Fibroblast of skin of right quadriceps (primary cell): ENCODE data around the gene SLC1A2.
A peak's percentile ranks its signal among the peaks of the same experiment; 100 is the strongest.

ENCODE experiments used
- DNase-seq: peaks from one replicate; pipeline ENCODE4 v3.0.0-alpha.2; 2013

Gene SLC1A2

DNA sequence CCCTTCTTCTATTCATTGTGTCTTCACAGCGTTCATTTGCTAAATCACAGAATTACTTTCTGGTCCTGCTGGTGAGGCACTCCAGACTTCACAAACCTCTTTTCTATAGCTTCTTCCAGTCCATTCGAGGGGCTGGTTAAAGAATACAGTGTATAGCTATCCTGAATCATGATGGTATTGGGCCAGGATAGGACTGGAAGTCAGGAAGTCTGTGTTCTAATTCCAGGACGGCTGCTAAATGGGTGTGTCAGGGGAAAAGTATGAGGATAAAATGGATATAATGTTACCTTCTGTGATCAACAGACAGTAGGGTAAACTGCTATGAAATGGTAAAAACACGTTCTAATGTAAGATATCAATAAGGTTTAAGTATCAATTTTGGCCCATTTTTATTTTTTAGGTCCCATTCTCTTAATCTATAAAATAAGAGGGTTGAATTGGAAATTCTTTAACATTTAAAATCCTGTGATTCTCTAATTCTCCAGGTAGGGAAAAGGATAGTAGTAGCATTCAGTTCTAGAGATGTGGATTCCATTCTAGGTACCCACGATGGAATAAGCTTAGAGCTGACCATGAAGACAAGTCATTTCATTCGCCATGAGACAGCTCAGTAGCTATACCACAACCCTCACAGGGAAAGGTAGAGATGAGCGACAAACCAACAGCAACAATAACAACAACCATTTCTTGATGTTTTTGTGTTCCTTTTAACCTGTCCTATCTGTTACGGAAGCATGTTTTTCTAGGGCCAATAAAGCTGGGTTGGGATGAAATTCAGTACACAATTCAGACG, 96.1 kb downstream of the SLC1A2 start:
- DNase-seq: peak; percentile 55

DNA sequence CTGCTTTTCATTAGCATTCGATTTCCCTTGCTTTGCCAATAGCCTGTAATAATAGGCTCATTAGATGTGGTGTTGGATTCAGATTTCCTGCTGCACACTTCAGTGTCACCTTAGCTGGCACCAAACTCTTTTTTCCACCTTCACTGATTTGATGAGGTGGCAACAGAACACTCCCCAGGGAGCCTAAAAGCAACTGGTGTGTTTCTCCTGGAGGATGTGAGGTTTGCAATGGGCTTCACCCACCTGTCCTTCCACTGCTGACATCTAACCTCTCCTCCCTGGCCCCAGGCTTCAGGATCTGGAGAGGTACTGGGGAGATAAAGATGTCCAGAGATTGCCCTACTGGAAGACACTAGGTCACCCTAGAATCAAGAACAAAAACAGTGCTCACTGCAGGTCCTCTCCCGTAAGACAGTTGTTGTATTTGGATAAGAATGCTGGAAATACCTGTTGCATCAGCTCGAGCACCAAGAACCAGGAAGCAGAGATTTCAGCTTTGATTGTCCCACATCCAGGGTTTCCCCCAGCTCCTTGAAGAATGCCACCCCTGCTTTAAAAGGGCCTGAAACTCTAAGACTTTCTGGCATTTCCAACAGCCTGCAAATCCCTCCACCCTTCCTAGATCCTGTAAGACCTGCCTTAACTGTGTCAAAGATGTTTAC, 96.9 kb downstream of the SLC1A2 start:
- DNase-seq: no peak

DNA sequence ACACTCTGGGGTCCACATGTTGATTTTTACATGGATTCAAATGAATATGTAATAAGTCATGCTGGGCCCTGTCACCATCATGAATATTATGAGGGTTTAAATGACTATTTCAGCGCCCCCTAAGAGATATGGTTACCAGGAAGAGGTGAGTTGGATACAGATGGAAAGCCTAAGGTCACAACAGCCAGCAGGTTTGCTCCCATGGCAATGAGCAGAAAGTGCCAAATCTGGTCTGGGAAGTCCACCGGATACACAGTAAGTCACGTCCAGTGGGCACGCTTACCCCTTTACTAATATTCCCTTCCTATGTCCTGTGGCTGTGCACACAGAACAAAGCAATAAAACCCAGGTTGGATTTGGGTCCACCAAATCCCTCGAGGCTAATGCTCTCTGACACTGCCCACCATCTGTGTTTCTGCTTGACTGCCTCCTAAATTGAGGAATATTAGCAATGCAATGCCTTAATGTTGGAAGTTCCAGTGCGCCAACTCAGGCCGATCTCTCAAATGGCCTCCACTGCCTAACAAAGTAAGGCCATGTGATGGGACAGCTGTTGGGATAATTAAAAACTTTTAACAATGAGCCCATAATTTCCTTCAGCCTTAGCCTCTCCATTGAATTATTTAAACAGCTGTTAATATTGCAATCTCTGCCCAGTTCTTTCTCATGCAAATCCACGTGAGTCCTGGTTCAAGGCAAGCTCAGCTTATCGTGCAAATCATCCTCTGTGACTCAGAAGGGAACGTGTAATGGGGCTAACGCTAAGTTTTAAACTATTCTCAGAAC, 97.6 kb downstream of the SLC1A2 start:
- peak; percentile 93 for DNase-seq

DNA sequence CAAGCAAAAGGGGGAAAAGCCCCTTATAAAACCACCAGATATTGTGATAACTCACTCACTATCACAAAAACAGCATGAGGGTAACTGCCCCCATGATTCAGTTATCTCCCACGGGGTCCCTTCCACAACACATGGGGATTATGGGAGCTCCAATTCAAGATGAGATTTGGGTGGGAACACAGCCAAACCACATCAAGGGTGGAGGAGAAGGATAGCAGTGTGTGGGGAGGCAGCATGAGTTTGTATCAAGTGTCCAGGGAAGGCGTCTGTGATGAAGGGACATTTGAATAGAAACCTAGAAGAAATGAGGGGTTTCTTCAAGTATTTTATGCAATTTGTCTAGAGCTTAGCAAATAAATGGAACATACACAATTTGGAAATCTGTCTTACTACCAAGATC, 98.2 kb downstream of the SLC1A2 start:
- DNase-seq: no peak

DNA sequence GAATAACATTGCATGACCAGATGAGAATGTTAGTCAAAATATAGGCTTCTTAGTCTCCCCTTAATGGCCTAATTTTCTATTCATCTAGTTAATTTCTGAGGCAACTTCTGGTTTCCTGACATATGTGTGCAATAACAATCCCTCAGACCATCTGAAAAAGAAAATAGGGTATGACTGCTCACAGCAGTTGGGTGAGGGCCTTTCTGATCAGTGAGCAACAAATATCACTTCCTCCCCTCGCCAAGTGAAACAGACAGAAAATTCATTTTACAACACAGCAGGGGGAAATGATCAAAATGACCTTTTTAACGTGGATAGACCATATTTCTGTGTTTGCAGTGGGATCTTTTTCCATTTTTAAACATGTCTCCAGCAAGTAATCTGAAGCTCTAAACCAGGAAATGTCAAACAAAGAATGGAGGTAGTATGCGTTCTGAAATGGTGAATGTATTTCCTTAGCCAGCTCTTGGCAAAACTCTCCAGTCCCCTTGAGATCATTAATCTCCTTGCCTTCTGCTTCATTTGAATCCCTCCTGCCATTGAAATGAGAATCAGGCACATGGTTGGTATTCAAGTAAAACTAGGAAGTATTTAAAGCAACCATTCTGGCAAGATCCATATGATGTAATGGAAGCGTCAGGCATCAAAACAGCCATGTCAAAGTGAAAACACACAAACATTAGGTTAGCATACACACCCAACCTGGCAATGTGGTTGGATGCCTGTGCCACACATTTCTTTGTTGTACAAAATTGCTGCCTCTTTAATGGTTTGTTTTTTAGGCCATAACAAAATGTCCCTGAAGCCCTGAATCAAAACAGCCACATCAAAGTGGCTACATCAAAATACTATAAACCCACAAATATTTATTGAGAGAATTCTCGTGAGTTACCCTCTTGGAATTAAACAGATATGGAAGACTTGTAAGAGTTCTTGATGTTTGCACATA, 100.1 kb downstream of the SLC1A2 start:
- peak; percentile 44 for DNase-seq

DNA sequence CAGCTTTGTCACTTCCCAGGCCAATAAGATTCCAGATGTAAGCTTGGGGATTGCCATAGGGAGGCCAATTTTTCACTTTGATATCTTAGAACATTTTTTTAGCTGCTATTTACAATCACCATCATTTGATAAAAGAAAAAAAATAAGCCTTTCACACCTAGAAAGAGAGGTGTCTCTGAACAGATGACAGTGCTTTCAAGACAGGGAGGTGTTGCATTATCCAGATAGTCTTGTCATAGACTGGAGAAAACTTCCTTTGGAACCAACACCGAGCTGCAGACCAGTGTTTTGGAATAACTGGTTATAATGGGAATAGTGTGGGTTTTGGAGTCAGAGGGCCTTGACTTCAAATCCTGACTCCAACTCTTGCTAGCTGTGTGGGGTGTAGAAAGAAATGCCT, 101.0 kb downstream of the SLC1A2 start:
- DNase-seq: no peak

DNA sequence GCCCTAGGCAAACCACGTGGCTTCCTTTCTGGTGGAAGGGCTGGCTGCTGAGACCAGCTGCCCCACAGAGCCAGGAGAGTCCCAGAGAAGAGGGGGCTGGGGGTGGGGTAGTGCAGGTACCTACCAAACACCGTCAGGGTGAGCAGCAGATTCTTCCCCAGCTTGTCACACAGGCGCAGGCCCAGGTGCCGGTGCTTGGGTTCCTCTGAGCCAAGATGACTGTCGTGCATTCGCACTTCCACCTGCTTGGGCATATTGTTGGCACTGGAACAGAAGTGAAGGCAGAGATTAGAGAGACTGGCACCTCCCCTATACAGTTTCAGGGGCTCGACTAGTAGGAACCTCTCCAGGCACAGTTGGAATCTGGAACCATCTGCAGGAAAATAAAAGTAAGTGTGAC, 102.1 kb downstream of the SLC1A2 start:
- DNase-seq: no peak

DNA sequence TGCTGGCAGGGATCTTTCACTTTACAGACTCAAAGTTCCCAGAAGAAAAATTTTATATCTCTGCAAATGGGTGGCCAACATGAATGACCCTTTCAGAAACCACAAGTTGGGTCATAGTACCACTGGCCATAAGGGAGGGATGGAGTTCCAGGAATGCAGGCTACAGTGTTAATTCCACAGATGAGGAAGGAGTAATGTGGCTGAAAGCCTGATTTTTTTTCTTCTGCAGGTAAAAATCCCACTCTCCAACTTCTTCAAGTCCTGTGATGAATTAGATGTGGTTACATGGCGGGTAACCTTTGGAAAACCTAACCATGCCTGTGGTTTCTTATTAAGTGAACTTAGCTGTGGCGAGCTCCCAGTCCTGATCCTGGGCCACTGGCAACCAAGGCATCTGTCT, 103.2 kb downstream of the SLC1A2 start:
- DNase-seq: no peak

DNA sequence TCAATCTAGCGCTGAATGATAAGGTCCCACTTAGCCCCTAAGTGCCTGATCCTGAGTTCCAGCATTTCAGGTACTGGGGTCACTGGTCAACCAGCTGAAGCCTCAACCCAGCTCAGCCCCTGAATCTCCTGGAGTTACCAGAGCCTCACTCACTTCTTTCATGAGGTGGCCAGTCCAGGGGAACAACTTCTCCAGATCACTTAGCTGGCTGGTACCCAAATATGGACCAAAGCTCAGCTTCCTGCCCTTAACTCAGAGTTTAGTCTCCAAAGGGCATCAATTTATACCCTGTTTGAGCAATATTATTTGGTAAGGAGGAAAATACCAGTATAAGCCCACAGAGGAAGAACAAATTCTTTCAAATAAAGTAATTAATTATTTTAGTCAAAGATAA, 105.6 kb downstream of the SLC1A2 start:
- no peak for DNase-seq

DNA sequence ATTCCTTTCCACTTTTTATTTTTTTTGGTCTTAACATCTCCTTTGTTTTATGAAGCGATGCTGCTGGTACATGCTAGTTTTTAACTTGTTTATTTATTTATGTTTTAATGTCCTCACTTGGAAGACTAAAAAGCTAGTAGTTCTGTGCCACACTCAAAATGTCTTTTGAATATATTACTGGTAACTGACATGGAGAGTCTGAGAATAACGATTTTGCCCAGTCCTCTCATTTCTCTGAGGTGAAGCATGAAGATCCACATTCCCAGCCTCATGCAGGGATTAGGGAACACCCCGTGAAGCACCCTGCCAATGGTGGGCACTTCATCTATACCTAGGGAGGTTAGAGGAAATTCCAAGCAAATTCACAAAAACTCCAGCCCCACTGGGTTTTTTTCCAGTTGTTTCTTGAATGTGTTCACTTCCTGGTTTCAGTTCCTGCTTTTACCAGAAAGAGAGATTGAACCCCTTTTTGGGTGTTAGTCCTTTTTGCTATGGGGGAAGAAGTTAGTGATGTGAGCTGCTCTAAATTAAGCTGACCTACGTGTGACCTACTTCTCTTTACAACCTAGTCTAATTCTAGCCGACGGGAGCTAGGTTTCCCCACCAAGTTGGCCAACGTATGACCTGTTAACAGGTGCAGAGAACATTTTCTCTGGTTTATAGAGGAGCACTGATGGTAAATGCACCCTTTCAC, 106.1 kb downstream of the SLC1A2 start:
- no peak for DNase-seq

DNA sequence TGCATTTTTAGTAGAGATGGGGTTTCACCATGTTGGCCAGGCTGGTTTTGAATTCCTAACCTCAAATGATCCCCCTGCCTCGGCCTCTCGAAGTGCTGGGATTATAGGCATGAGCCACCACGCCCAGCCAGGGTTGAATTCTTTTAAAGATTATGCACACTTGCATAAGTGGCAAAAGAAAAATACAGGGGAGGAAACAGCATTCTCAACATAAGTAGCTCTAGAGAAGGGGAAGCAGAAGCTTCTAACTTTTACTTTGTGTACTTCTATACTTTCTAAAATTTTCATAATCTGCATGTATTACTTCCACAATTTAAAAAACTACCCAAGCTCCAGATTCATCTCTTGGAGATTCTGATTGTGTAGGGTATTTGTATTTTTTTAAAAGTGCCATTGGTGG, 108.0 kb downstream of the SLC1A2 start:
- DNase-seq: no peak

DNA sequence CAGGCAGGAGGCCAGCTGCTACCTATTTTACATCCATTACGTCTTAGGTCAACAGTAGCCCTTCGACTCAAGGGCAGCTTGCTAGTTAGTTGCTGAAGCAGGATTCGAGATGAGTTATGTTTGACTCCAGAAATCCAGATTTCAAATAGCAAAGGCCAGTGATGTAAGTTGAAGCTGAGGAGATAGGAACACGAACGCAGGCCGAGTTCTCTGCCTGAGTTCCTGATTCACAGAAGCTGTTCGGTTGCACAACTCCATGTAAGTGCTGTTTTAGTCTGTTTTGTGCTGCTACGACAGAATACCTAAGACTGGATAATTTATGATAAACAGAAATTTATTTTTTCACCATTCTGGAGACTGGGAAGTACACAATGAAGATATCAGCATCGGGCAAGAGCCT, 111.2 kb downstream of the SLC1A2 start:
- DNase-seq: no peak

DNA sequence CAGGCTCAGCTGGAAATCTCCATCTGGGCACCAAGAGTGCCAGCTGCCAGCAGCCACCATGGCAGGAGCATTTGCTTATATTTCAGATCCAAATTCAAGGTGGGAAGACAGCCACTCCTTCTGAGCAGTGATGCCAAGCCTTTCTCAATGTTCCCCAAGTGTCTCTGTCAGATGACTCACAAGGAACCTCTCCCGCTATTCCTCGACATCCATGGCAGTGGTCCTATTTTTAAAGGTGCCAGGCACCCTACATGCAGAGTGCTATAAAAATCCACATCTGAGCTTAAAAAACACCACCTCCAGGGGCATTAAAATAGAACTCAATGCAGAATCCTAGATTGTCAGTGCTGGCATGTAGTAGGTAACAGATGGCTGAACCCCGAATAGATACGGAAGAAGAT, 112.1 kb downstream of the SLC1A2 start:
- DNase-seq: no peak

DNA sequence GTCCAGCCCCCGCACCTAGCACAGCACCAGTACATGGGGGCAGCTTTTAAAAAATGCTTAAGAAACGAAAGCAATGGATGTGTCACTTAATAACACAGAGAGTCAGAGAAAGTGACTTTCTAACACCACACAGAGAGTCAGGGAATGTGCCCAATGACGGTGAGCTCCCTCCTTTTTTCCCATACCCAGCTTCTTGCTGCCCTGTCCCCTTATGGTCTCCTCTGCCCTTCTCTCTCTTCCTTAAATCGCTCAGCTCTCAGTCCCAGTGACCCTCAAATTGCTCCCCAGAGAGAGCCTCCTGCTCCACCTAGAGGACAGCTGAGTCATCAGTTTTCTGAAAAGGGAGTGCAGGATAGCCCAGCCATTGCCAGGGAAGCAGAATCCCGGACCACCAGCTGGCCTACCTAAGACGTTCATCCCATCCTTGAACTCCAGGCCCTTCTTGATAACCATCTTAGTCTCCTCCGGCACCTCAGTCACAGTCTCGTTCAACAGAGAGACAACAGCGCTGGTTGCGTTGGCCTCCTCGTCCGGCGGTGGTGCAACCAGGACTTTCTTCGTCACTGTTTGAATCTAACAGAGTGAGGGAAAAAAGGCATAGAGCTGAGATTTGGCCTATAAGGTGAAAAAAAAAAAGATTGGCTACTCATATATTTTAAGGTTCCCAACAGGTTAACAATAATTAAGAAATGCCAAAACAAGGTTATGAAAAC, 113.5 kb downstream of the SLC1A2 start:
- peak; percentile 65 for DNase-seq

DNA sequence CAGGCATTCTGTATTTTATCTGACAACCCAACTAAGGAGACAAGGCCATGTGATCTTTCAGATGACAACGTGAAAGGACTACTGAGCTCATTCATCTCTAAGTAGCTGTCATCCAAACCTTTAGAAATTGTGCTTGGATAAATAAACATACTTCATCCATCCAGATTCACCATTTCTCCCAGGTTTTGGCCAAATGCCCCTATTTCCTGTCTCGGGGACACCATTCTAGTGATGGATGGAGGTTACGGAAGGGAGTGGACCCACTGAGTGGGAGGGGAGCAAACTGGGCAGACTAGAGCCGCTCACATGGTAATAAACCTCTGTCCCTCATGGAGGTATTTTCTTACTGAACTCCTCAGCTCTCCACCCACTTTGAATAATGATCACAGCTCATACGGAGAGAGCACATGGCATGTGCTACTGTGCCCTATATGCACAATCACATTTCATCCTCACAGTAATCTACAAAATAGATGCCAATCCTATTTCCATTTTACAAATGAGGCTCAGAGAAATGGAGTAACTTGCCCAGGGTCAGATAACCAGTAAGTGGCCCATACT, 114.4 kb downstream of the SLC1A2 start:
- DNase-seq: no peak

DNA sequence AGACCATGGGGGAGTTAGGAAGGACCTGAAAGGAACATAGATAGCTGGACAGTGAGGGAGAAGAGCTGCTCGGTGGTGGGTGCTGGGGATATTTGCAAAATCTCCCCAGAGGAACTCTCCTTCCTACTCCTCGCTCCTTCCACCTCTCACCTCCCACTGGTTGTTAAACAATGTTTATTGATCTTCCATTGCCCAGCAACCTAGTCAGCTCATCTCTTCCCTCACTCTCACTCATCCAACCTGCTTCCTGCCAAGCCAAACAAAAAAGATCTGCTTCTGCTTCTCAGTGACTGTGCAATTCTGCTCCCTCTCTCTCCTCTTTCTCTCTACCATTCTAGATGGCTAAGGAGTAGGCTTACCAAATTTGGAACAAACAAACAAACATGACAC, 115.0 kb downstream of the SLC1A2 start:
- DNase-seq: peak; percentile 56

DNA sequence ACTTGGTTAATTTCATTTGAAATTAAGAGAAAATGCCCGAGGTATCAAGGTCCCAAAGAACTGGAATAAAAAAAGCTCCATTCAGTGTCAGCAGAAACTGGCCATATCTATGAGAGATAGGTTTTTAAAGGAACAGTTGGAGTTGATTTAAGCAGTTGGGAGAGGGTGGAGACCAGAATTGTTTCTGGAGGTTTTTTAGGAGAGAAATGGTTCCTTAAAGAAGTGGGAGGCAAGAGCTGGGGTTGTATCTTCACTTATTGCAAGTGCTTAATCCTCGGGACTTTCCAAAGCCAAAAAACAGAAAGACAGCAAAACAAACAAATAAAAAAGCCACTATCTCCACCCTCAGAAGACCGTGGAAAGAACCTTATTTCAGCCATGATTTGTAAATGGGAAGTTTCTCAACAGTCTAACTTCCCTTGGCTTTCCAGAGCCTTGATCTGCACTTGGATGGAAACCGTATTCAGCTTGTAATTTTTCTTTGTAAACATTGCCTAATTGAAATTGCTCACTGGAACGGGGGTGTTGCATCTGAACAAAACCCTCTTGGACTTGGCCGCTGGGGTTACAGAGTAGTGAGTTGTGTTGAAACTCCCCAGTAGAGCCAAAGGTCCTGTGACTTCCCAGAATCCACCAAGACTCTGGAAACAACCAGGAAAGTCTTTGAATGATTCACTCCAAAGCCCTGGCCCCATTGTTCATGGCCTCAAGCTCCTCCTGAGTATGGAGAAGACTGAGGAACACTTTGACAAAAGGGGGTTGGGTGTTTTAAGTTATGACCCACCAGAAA, 115.6 kb downstream of the SLC1A2 start:
- DNase-seq: no peak

DNA sequence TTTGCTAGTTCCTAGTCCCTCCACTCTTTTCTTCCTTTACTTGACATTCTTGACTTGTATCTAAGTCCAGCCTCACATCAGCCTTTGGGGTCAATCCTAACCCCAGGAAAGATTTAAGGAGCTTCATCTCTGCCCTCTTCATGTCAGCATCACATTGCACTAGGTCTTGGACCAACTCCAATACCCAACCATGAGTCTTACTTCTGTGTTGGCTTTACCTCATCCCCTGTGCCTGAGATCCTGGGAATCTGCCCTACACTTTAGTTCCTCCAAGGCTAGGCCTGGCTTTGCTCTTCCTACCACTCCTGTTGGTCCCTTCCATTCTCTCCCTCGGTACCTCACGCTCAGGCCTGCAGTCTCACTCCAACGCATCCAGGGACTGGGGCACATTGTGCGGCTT, 117.0 kb downstream of the SLC1A2 start:
- DNase-seq: no peak

DNA sequence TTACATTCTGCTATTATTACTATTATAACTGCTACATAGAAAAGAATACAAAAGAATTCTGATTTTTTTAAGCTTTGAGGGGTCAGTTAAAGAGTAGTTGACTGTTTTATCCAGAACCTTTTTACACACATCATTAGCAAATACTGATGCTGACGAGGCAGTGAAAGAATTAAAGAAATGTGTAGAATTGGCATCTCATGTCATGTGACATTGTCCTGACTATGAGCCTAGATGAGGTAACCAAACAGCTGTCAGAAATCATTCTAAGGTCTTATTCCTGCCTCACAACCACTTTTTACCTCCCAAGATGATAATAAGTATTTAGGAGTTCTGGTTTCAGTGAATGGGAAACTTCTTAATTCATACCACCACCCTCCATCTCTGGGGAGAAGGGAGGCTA, 121.0 kb downstream of the SLC1A2 start:
- DNase-seq: no peak

DNA sequence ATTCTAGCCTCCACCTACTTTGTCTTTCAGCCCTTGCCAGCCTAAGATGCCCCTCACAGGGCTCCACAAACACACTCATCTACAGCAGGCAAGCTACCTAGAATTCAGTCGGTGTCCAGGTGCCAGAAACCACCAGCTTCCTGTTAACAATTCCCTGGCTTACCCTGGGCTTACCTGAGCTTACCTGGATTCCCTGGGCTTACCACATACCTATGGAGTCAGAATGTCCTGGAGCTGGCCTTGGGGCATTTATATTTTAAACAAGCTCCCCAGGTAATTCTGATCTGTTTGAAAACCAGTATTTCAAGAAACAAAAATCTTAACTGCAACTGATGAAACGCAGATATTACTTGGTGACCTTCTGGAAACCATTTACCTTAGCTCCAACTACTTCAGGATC, 123.6 kb downstream of the SLC1A2 start:
- DNase-seq: no peak
